SU-DHL-6 (cell line): Measurements from ENCODE around the gene RPSA.
"Not testable (repeated sequence)": the region's sequence is repeated elsewhere in the genome, so short reads cannot be mapped to it uniquely, and the experiment has no call there.

ENCODE experiments used
- H2AFZ ChIP-seq: fragments of 200-600 bp; sonication (generic); 2 replicates; pipeline ENCODE4 v1.6.1; 2014; ENCODE audit warnings: low read depth, mild to moderate bottlenecking, moderate library complexity, mixed read lengths, antibody characterized with exemption, low read length; ENCODE audit not compliant: severe bottlenecking
- H3F3A ChIP-seq: fragments of 200-600 bp; shearing (Covaris generic); 2 replicates; pipeline ENCODE4 v1.6.0; 2016; ENCODE audit warnings: antibody characterized with exemption, mild to moderate bottlenecking; ENCODE audit not compliant: insufficient read depth
- H3K27ac ChIP-seq: fragments of 200-600 bp; sonication (generic); 2 replicates; pipeline ENCODE4 v1.5.1; 2016; ENCODE audit warnings: low read depth, mild to moderate bottlenecking, low read length, moderate library complexity, mixed read lengths
- H3K27me3 ChIP-seq: fragments of 200-600 bp; sonication (generic), shearing (Covaris generic); 2 replicates; pipeline ENCODE4 v1.6.0; 2014; ENCODE audit warnings: mild to moderate bottlenecking, low read length
- H3K36me3 ChIP-seq: fragments of 200-600 bp; sonication (generic); 2 replicates; pipeline ENCODE4 v1.6.1; 2014; ENCODE audit warnings: mild to moderate bottlenecking, low read length, mixed read lengths
- H3K4me2 ChIP-seq: fragments of 300-600, 200-600 bp; shearing (Covaris generic), sonication (generic); 2 replicates; pipeline ENCODE4 v1.6.0; 2014; ENCODE audit warnings: low read length, low read depth, mild to moderate bottlenecking; ENCODE audit not compliant: poor library complexity, severe bottlenecking
- H3K4me3 ChIP-seq: fragments of 200-600 bp; sonication (generic); 2 replicates; pipeline ENCODE4 v1.5.1; 2014; ENCODE audit warnings: antibody characterized with exemption, low read length, mild to moderate bottlenecking, mixed read lengths; ENCODE audit not compliant: insufficient read depth, poor library complexity, severe bottlenecking
- H3K79me2 ChIP-seq: fragments of 200-600 bp; sonication (generic); 2 replicates; pipeline ENCODE4 v1.6.1; 2014; ENCODE audit warnings: mild to moderate bottlenecking, low read length, moderate library complexity; ENCODE audit not compliant: insufficient read depth
- H3K9ac ChIP-seq: fragments of 200-600 bp; sonication (generic); 2 replicates; pipeline ENCODE4 v1.7.0; 2014; ENCODE audit warnings: mild to moderate bottlenecking, low read length
- H3K9me2 ChIP-seq: fragments of 200-600 bp; sonication (generic); replicated peaks from 2 replicates; pipeline ENCODE4 v1.6.1; 2014; ENCODE audit warnings: low read length; ENCODE audit not compliant: insufficient read depth
- H3K9me3 ChIP-seq: fragments of 200-600 bp; sonication (generic); 2 replicates; pipeline ENCODE4 v1.6.1; 2014; ENCODE audit warnings: low read length, mixed read lengths; ENCODE audit not compliant: insufficient read depth
- H4K20me1 ChIP-seq: fragments of 200-600 bp; sonication (generic); 2 replicates; pipeline ENCODE4 v1.6.1; 2014; ENCODE audit warnings: low read depth, mild to moderate bottlenecking, antibody characterized with exemption, low read length, moderate library complexity, mixed read lengths
- CTCF ChIP-seq: fragments of 200-600 bp; sonication (generic); IDR thresholded peaks from one replicate; pipeline ENCODE4 v1.5.1; 2017; ENCODE audit warnings: antibody characterized with exemption, mild to moderate bottlenecking, low read length, moderate library complexity; ENCODE audit not compliant: insufficient read depth, poor library complexity, severe bottlenecking
- EZH2phosphoT487 ChIP-seq: fragments of 200-600 bp; sonication (generic), shearing (Covaris generic); conservative IDR thresholded peaks from 2 replicates; pipeline ENCODE4 v1.6.1; 2018; ENCODE audit warnings: mild to moderate bottlenecking, antibody characterized with exemption, low read length, moderate library complexity, mixed read lengths

The RPSA gene

GRCh38 chr3:39457361-39457760 lies 50.8 kb downstream of the RPSA start:
- no peak overlapping the region for H2AFZ ChIP-seq
- H3K27me3 ChIP-seq, result no peaks in the 10 kb centered on the region; the same call in none of the 2 replicates
- H3K9me2 ChIP-seq, result no peaks in the 10 kb centered on the region
- no peak overlapping the region for H3K4me3 ChIP-seq
- H3K9ac ChIP-seq, result no peak overlapping the region
- no peaks in the 10 kb centered on the region for H3K36me3 ChIP-seq
- H4K20me1 ChIP-seq, result no peaks in the 10 kb centered on the region
- H3K79me2 ChIP-seq, result no peaks in the 10 kb centered on the region
- H3K4me2 ChIP-seq, result no peak overlapping the region
- H3K27ac ChIP-seq, result no peak overlapping the region
- TF ChIP-seq CTCF, result no peak
- no peak for TF ChIP-seq EZH2phosphoT487
- no peaks in the 10 kb centered on the region for H3K9me3 ChIP-seq
- H3F3A ChIP-seq, result no peaks in the 10 kb centered on the region

GRCh38 chr3:39458579-39458978 lies 52.1 kb downstream of the RPSA start:
- not testable (repeated sequence) for H3F3A ChIP-seq, H3K9me3 ChIP-seq, H3K4me3 ChIP-seq, H3K4me2 ChIP-seq, H3K79me2 ChIP-seq, H3K9ac ChIP-seq, H3K27me3 ChIP-seq, H2AFZ ChIP-seq, H4K20me1 ChIP-seq, H3K36me3 ChIP-seq, H3K9me2 ChIP-seq, H3K27ac ChIP-seq

- Histone ChIP-seq H3K9me2 (no peaks in the 10 kb centered on the region), H3K27ac (no peak overlapping the region), H3K9me3 (no peaks in the 10 kb centered on the region), H3K4me3 (no peak overlapping the region), H3K79me2 (no peaks in the 10 kb centered on the region), H2AFZ (no peak overlapping the region), H3K36me3 (no peaks in the 10 kb centered on the region), H3K4me2 (no peak overlapping the region), H3K27me3 (no peaks in the 10 kb centered on the region; the same call in none of the 2 replicates), H4K20me1 (no peaks in the 10 kb centered on the region; the same call in 1 of the 2 replicates), H3F3A (no peaks in the 10 kb centered on the region), H3K9ac (no peak overlapping the region)
- TF ChIP-seq EZH2phosphoT487, result no peak
- TF ChIP-seq CTCF, result no peak
Measured at GRCh38 chr3:39460677-39461076, 54.2 kb downstream of the RPSA start.
